Effector CD4-positive, alpha-beta T cell (primary cell): Measurements from ENCODE around the gene LAS1L.
"Not testable (repeated sequence)": the region's sequence is repeated elsewhere in the genome, so short reads cannot be mapped to it uniquely, and the experiment has no call there.

Source experiments
- DNase-seq: peaks from one replicate; pipeline ENCODE4 v3.0.0-alpha.2; 2020
- total RNA-seq: gene quantifications from one replicate; lab custom pipeline; 2026; lab: John Stamatoyannopoulos, UW

The LAS1L gene
- 63.8 reads per million, percentile 74 among the genes with 10 or more reads in this experiment for total RNA-seq

DNA sequence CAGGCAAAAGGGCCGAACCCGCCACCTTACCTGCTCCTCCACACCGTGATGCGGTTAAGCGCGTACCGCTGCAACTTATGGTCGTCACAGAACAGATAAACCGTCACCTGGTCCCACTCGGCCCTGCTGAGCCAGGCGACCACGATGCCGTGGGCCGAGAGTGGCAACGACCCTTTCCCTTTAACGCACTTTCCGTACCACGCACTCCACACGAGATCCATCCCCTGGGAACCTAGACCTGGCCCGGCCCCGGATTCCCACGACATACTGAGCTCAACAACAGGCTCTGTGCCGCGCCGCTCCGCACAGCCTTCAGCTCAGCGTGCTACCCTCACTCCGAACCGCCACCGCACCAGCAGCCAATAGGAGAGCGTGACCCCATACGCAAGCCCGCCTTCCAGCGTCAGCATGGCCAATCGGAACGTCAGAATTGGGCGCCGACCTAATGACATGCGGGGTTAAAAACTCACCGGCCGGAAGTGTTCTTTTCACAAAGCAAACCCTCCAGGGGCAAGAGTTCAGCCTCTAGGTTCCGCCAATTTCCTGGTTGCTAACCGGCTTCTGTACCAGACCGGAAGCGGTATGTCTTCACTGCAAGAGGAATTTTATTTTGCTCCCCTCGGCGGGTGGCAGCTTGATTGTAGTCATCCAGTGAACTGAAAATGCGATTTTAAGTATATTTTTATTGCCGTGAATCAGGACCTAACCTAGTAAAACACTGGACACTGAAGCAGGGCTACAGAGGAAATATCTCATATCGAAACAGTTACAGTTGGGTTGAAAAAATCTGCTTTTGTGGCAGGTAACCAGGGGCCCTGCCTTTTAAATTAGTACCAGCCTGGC is at the start of gene LAS1L:
LAS1L (minus strand) TSS at position 338 of the 843 bp plus-strand sequence; CDS start at position 266, 72 bp downstream.
- peak; percentile 81 for DNase-seq

DNA sequence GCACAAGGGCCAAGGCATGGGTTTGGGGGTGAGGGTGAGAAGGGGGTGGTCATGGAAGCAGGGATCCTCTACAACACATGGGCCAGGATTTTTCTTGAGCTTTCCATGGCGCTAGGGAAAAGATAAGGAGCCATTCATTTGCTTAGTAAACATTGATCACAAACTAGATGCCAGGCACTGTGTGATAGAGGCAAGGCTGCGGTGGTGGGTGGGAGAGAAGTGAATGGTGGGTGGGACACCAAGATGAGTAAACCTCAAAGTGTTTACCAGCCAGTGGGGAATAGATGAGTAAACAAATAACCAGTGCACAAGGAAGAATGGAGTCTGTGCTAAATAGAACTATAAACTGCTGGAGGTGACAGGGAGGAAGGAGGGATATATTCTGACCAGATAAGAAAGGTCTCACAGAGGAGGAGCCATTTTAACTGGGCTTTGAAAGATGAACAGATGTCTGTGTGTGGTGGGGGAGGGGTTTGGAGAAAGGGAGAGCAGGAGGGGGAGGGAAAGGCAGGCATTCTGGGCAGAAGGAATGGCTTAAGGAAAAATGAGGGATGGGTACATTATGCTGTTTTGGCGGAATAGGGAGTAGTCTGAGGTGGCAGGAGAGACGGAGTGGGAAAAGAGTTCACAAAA is 48.0 kb upstream of the LAS1L start:
- DNase-seq = no peak

DNA sequence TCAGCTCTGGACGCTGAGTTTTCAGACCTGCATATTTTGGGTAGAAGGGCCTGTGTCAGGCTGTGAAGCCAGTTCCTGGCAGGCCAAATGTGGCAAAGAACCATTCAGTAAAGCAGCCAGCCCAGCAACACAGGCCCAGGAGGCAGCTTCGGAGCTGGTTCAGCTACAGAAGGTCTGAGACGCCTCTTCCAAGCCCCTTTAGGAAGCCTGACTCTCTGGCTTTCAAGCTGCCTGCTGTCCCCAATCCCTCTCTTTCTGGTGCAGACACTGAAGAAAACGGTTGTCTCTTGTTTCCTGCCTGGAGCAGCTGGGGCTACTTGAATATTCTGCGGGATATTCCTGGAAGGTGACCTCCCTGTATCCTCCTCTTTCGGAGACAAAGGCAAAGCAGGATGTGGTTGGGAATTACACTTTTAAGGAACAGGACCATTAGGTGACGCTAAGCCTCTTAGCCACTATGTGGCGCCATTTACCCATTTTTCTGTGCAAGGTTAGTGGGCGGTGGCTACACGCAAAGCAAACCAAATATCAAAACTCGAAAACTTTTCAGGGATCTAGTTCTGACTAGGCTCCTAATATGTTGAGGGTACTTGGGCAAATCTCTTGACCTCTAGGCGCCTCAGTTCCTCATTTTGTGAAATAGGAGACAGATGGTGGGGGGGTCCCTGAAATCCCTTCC is 47.2 kb upstream of the LAS1L start:
- peak; percentile 50 for DNase-seq

DNA sequence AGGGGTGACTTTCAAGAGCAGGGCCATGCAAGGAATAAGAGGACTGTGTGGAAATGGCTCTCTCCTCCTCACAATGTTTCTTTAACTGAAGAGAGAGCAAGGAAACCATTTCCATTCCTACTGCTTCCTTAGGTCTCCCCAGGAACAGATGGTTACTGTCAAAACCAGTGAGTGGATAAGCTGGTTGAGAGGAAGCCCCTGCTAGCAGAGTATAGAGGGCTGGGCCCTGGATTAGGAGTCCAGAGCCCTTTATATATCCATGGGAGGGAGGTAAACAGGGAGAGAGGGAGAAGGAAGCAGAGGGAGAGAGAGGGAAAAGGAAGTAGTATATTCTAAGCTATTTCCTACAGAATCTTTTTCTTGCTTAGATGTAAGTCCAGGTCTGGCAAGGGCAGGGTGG is 43.8 kb upstream of the LAS1L start:
- no peak for DNase-seq

DNA sequence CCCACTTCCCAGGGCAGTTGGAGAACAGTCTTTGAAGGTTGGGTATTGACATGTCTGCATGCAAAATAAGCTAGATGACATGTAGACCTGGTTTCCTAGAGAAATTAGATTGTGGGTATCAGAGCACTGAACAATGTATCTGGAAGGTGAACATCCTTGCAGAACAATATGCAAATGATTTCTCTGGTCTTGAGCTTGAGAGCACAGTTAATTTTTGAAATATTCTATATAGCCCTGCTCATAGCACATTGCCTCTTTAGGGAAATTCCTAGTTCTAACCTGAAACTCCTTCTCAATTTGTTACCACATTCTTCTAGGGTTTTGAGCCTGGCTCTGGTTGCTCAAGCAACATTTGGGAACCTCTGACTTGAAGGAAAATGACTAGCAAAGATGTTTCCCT is 41.6 kb upstream of the LAS1L start:
- DNase-seq = no peak

DNA sequence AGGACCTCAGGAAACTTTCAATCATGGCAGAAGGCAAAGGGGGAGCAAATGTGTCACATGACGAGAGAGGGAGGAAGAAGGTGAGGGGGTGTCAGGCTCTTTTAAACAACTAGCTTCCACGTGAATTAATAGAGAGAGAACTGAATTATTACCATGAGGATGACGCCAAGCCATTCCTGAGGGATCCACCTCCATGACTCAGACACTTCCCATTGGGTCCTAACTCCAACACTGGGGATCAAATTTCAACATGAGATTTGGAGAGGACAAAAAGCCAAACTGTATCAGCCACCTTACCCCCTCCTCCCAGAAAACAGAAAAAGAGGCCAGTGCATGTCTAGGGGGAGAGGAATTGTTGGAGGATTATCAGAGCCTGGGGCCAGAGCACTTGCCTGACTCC is 40.4 kb upstream of the LAS1L start:
- no peak for DNase-seq

DNA sequence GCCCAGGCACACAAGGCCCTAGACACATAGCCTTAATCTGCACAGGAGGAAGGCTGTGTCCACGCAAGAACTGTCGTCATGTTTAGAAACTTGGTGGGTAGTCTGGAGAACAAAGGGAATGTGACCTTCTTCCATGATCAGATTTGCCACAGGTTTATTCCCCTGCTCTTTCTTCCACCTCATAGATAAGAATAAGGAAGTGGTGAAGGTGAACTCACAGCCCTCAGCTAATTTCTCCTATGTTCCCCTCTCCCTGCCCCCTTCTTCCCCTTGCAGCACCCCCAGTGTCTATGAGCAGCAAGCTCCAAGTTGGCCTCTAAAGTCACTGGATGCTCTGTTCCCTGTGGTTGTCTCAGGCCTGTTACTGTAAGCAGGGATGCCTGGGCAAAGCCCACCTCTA is 39.8 kb upstream of the LAS1L start:
- no peak for DNase-seq

DNA sequence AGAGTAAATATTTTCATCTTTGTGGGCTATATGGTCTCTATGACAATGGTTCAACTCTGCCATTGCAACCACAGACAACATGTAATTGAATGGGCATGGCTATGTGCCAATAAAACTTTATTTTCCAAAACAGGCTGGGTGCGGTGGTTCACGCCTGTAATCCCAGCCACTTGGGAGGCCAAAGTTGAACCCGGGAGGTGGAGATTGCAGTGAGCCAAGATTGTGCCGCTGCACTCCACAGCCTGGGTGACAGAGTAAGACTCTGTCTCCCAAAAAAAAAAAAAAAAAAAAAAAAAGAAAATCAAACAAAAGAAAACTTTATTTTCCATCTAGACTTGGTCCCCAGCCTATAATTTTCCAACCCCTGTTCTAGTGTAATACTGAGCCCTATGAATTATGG is 38.4 kb upstream of the LAS1L start:
- DNase-seq = no peak

DNA sequence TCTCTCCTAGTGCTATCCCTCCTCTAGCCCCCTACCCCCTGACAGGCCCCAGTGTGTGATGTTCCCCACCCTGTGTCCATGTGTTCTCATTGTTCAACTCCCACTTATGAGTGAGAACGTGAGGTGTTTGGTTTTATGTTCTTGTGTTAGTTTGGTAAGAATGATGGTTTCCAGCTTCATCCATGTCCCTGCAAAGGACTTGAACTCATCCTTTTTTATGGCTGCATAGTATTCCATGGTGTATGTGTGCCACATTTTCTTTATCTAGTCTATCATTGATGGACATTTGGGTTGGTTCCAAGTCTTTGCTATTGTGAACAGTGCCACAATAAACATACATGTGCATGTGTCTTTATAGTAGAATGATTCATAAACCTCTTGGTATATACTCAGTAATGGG is 28.3 kb upstream of the LAS1L start:
- not testable (repeated sequence) for DNase-seq

DNA sequence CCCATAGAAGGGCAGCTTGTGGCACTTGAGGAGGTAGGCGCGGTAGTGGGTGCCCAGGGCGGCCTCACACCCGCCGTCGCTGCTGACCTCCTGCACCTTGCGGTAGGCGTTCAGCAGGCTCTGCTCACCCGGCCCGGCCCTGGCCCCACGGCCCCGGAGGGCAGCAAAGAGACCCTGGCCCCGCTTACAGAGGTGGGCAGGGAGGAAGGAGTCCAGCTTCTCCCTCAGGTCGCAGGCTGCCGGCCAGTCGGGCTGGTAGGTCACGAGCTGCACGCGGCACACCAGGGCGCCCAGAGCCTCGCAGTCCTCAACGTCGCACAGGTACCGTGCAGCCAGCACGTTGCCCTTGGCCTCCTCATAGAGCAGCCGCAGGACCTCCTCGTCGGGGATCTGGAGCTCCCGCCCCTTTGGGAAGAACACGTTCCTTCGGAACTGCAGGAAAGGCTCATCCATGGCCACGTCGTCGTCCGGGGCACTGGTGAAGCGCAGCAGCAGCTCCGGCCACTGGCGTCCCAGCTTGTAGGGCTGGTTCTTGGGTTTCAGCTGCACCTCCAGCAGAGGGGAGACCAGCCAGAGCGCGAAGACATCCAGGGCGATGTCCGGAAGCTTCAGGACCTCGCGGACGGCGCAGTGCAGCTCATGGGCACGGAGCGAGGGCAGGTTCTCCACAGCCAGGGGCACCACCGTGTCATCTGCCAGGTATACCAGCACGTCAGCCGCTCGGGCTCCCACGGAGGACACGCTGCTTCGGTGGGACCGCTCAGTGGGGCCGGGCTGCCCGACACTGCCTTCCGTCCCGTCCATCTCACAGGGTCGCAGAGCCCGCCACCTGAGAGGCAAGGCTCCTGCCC is 17.1 kb upstream of the LAS1L start:
- no peak for DNase-seq

DNA sequence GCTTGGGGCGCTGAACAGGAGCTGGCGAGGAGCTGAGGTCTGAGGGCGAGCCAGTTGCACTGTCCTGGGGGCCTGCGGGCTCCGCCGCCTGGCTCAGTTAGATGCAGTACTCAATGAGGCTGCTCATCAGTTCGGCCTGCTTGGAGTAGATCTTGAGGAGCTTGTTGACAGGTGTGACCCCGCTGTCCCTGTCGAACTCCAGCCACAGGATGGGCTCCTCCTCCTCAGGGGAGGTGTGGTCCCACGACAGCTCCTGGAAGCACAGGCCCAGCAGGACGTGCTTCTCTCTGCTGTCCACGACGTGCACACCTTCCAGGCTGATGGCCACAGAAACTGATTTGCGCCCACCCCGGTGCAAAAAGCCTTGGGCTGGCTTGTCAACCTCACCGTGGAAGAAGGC is 16.5 kb upstream of the LAS1L start:
- DNase-seq = no peak

DNA sequence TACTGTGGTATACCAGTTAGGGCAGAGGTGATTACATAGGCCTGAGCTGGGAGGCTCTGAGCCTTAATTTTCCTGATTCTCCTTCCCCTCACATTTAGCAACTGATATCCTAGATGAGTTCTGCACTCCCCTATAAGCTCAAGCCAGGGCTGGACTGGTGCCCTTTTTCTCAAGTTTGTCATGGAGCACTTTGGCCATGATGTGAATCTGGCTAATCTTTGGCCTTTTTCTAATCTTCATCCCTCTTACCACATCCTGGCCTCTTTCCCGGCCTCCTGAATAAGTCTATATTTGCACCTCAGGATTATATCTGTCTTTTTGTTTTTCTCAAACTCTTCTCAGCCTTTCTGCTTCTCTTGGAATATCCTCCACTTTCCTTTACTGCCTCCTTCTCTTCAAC is 10.9 kb upstream of the LAS1L start:
- DNase-seq = no peak

DNA sequence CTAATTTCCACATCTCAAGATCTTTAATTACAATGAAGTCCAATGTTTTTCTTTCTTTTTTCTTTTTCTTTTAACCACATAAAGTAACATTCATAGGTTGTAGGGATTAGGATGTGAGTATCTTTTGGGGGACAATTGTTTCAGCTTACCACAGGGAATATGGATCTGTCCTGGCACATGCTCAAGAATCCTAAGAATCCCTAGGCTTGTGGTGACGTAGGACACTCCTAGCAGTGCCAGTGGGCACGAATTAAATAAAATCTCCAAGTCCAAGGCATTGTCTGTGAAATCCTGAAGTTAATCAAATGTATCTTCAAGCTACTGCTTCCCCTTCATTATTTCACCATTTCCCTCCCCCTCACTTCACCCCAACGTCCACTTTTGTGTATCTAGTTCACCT is 2.6 kb upstream of the LAS1L start:
- no peak for DNase-seq

DNA sequence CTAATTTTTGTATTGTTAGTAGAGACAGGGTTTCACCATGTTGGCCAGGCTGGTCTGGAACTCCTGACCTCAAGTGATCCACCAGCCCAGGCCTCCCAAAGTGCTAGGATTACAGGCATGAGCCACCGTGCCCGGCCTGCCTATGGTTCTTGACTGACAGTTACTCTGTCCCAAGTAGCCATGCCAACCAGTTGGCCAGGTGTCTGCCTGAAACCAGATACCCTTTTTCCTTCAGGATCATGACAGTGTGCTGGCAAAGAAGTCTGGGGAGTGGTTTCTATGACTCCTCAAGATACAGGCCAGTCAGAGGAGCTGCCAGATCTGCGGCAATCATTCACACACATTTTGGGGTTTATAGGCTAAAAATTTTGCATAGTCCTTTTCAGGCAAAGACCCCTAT is 1.7 kb upstream of the LAS1L start:
- DNase-seq = no peak

DNA sequence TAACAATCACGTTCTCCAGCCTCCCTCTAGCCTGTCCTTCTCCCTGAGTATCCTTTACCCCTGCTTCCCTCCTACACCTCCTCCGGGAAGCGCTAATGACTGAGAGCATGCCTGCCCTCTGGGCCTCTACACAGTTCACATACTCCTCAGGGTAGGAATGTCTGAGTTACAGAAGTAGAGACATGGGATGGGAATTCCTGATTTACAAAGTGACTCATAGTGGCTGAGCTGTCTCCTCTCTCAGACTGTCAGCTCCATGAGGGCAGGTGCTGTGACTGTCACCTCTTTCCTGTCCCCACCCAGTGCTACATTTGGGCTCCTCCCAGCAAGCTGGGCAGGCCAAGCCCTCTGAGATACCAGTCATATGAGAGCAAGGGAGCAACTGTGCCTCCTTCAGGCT is 2.6 kb downstream of the LAS1L start:
- DNase-seq = no peak

DNA sequence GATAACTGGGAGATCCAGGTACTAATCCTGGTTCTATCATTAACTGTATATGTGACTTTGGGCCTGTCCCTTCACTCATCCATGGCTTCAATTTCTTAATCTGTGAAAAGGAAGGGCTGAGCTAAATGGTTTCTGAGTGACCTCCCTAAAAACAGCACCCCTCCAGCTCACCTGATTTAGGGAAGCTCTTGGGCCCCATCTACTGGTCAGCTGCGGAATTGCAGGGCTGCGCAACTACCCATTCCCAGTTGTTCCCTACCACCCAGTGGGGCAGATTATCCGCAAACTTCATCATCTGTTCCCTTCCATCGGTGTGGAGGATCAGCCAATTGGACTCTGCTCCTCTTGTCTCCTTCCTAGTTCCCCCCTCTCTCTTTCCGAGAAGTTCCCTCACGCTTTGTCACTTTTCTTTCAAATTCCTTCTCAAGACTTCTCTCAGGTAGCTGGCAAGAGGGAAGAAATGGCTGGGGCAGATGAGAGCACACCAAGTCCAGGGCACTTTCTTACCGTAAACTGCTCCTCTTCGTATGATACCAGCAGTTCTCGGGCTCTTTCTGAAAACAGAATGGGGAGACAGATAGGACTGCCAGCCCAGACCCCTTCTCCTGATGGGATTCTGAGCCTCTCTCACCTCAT is 5.8 kb downstream of the LAS1L start:
- DNase-seq = peak; percentile 50

DNA sequence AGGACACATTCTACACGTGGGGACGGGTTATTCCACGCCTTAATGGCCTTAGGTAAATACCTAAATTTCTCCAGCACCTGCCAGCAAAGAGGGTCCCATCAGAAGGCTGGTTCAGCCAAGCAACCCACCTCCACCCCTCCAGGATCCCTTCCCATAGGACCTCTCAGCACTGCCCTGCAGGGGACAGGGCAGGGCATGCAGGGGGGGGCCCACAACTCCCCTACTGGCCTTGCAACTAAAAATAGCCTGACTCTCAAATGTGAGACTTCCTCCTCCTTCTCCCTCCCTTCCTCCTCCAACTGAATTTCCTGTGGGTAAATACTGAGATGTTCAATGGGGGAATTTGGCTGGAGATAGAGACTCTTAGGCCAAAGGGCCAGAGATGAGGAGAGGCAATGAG is 6.3 kb downstream of the LAS1L start:
- DNase-seq = no peak

DNA sequence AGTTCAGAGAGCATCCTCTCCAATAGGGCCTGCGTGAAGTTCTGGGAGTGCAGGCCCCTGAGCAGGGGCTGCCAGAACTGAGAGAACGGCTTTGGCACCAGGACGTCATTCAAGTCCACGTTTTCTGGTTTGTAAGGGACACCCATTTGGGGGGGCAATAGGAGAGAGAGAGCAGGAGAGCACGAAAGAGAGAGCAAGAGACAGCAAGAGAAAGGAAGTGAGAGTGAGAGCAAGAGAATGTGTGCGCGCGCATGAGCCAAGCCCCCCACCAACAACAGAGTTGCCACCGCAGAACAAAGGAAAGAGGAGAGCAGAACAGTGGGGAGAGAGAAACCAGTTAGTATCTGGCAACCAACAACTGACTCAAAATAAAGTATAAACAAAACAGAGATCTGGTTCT is 10.4 kb downstream of the LAS1L start:
- no peak for DNase-seq

DNA sequence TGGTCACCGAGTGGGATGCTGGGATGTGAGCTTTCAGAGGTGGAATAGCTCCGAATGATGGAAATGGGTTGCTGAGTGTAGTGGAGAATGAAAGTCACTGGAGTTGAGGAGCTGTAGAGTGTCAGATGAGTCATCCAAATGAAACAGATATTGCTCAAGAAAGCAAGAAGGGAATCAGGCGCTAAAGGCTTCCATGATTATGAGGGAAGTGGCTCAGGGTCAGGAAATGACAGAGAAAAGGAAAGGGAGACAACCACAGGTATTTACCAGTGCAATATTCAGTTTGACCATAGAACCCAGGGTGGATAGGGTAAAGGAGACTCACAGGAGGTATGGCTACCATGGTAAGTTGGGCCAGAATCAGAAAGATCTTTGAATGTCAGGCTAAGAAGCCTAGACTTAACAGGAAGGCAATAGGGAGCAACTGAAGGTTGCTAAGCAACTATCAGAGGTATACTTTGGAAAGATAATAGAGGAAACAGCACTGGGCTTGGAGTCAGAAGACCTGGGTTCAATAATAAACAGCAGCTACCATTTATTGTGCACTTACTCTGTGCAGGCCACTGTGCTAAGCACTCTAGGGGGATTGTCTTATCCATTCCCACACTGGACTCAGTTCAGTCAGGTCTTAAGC is 11.7 kb downstream of the LAS1L start:
- DNase-seq = no peak

DNA sequence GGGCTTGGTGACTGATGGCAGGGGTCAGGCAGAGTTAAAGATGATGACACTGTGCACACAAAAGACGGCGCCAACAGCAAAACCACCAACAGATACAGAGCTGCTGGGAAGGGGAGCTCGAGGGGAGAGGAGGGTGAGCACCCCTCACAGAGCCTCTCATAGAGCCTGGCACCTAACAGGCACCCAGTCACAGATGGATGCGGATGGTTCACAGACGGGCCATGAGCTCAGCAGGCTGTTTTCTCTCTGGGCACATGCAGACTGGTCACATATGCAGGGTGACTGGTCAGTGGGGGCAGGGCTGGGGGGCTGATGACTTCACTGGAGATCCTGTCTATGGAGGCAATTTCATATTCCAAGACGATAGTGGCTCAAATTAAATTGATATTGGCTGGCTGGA is 15.1 kb downstream of the LAS1L start:
- DNase-seq = not testable (repeated sequence)

DNA sequence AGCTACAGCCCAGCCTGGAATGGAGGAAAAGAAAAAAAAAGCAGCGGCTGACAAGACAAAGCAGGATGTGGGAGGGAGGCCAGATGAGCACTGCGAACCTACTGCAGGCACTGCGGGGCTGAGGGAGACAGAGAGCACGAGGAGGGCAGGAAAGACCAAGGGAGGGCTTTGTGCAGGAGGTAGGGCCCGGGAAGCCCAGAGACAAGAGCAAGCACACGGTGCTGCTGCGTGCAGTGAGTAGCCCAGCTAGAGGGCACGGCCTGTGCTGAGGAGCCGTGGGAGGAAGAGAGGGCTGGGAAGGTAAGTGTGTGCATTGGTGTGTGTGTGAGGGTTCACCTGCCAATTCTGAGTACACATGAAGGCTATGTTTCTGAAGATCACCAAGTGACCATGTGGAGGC is 15.6 kb downstream of the LAS1L start:
- DNase-seq = not testable (repeated sequence)

DNA sequence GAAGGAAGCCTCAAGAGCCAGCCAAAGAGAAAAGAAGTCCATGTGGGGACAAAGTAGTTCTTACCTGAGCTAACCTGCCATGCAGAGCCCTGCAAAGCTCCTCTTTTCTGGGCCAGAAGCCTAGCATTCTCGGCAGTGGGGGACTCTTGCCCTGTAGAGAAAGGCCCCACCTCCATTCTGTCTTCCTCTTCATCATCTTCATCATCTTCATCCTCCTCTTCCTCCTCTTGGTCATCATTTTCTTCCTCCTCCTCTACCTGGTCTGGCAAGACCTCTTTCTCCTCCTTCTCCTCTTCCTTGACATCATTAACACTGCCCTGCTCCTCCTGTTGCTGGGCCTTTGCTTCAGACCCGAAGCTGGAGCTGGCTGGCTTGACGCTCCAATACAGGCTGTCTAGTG is 16.7 kb downstream of the LAS1L start:
- no peak for DNase-seq
